ENCODE data around the gene LMX1A. TPM values are rescaled to one million over a fixed set of nuclear protein-coding genes. Genes with fewer than 3 reads are reported as not detected.

The LMX1A gene
- total and polyA plus RNA-seq, 8 donors = not detected

DNA sequence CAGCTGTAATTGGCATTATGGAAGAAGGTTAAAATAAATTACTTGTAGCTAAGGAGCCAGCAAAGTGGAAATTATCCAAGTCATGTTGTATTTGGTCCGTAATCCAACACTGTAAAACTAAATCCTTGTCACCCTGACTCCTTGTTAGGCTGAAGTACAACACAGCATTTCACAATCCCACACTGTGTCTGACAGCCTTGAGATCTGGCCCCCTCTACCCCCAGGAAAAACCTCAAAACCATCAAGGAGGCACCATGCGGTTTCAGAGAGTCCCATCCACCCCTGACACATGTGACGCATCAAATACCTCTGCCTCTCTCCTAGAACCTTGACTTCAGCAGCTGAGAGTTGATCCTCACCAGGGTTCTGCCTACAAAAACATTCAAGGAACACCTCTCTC is 41.0 kb downstream of the LMX1A start:
- Histone ChIP-seq H3K36me3 (no peaks in the 10 kb centered on the region), H3K9me3 (peaks cover 0 to 5% of the 10 kb centered on the region in 2 donors), H3K4me1 (no peaks in the 10 kb centered on the region), H3K27ac (no peak overlapping the region), H3K4me3 (no peak overlapping the region), H3K27me3 (peaks cover 0 to 40% of the 10 kb centered on the region in 2 donors)
- DNase-seq (no peak), ATAC-seq (no peak)
- intact Hi-C loops (cut with DNase I) = no loop called here
- TF ChIP-seq CTCF (IDR thresholded peaks at IDR 0.05) = no peak

GRCh38 chr1:165313903-165314302 is 42.6 kb downstream of the LMX1A start:
- no peaks in the 10 kb centered on the region for H3K4me1 ChIP-seq
- no peaks in the 10 kb centered on the region for H3K36me3 ChIP-seq
- no peak overlapping the region for H3K27ac ChIP-seq
- H3K9me3 ChIP-seq = peaks cover 0 to 5% of the 10 kb centered on the region in 2 donors
- ATAC-seq (no peak), DNase-seq (no peak)
- intact Hi-C loops (cut with DNase I) = no loop called here
- H3K4me3 ChIP-seq = no peak overlapping the region
- TF ChIP-seq CTCF (IDR thresholded peaks at IDR 0.05) = no peak
- peaks cover 0 to 40% of the 10 kb centered on the region in 2 donors for H3K27me3 ChIP-seq

GRCh38 chr1:165312591-165312990 is 43.9 kb downstream of the LMX1A start:
- no peak overlapping the region for H3K4me3 ChIP-seq
- intact Hi-C loops (cut with DNase I) = no loop called here

GRCh38 chr1:165306543-165307434 is 49.7 kb downstream of the LMX1A start:
- Histone ChIP-seq H3K27me3 (peaks cover 0 to 12% of the 10 kb centered on the region in 2 donors), H3K27ac (no peak overlapping the region), H3K4me1 (no peaks in the 10 kb centered on the region), H3K9me3 (no peaks in the 10 kb centered on the region), H3K36me3 (no peaks in the 10 kb centered on the region), H3K4me3 (no peak overlapping the region)
- no peak for DNase-seq
- TF ChIP-seq CTCF (IDR thresholded peaks at IDR 0.05) = no peak
- ATAC-seq = no peak
- intact Hi-C loops (cut with DNase I) = no loop called here

More at GRCh38 chr1:165312591-165312990, 43.9 kb downstream of the LMX1A start:
- peaks cover 0 to 5% of the 10 kb centered on the region in 2 donors for H3K9me3 ChIP-seq
- H3K27me3 ChIP-seq = peaks cover 0 to 30% of the 10 kb centered on the region in 2 donors
- TF ChIP-seq CTCF (IDR thresholded peaks at IDR 0.05) = no peak
- H3K27ac ChIP-seq = no peak overlapping the region
- H3K36me3 ChIP-seq = no peaks in the 10 kb centered on the region
- H3K4me1 ChIP-seq = no peaks in the 10 kb centered on the region
- ATAC-seq (no peak), DNase-seq (no peak)

DNA sequence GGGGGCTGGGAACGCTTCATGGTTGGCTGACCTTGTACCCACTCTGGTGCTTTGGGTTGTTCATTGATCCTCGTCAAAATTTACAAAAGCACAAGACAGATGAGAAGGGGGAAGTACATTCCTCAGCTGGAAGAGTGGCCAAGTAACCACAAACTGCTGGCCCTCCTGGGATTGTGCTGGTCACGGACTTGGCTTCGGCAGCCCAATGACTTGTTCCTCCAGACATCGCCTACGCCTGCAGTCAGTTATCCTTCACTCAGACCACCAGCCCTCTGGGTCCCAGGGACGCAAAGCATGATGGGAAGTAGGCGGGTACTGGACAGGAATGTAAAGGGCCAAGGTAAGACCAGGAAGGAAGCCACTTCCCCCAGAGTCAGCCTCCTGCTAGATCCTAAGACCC is 53.1 kb downstream of the LMX1A start:
- no peak for TF ChIP-seq CTCF (IDR thresholded peaks at IDR 0.05)
- no peak overlapping the region for H3K27ac ChIP-seq
- ATAC-seq (no peak), DNase-seq (no peak)
- H3K36me3 ChIP-seq = no peaks in the 10 kb centered on the region
- H3K9me3 ChIP-seq = no peaks in the 10 kb centered on the region
- peaks cover 0 to 19% of the 10 kb centered on the region in 2 donors for H3K27me3 ChIP-seq
- no peak overlapping the region for H3K4me3 ChIP-seq
- H3K4me1 ChIP-seq = no peaks in the 10 kb centered on the region
- intact Hi-C loops (cut with DNase I) = no loop called here

Data from left lung (tissue), 10 donors.